Lower lobe of right lung (tissue), 2 donors: ENCODE data around the gene ADGRG2. TPM values are rescaled to one million over a fixed set of nuclear protein-coding genes. Genes with fewer than 3 reads are reported as not detected.
"Not testable (repeated sequence)": the region's sequence is repeated elsewhere in the genome, so short reads cannot be mapped to it uniquely, and the experiment has no call there.

Experiments used
- ATAC-seq, 2 donors: fragments of 200-7000 bp; cut with Tn5 transposase; one replicate each; pipeline ENCODE4 v1.9.1; 2020 to 2022; ENCODE audit warnings: mild to moderate bottlenecking in 2 of 2, moderate library complexity in 2 of 2
- DNase-seq: peaks from one replicate; pipeline ENCODE4 v3.0.0-alpha.2; 2020
- H3K27ac ChIP-seq: fragments of 200-600 bp; one replicate; pipeline ENCODE4 v1.8.0; 2022
- H3K27me3 ChIP-seq: fragments of 200-600 bp; one replicate; pipeline ENCODE4 v1.8.0; 2022; ENCODE audit warnings: low read depth
- H3K36me3 ChIP-seq: fragments of 200-600 bp; one replicate; pipeline ENCODE4 v1.8.0; 2022; ENCODE audit warnings: mild to moderate bottlenecking
- H3K4me1 ChIP-seq: fragments of 200-600 bp; one replicate; pipeline ENCODE4 v1.8.0; 2022
- H3K4me3 ChIP-seq: fragments of 200-600 bp; one replicate; pipeline ENCODE4 v1.8.0; 2022; ENCODE audit warnings: mild to moderate bottlenecking
- H3K9me3 ChIP-seq: fragments of 200-600 bp; one replicate; pipeline ENCODE4 v1.8.0; 2022
- intact Hi-C: fragments of 100-400 bp; cut with DNase I; formaldehyde crosslinking; loops from one replicate; pipeline ENCODE4 v1.11.0; 2022
- total RNA-seq: library from RNA; stranded (reverse); fragmentation: NEBNext Ultra II Directional; extraction: Animal tissue kit (Norgen Biotek cat#: 25700); gene quantifications from one replicate; pipeline ENCODE4 v1.2.1, GENCODE V29; 2021
- TF ChIP-seq, protein P1 (sequence below): fragments of 200-600 bp; IDR thresholded peaks from one replicate; pipeline ENCODE4 v1.8.0; 2022; ENCODE audit warnings: antibody characterized with exemption, mild to moderate bottlenecking
- donor health status: DM: no; HTN: yes; CAD: no; lungs with severe emphysema.

The ADGRG2 gene
- total RNA-seq, 1 donor from 2014 or later, result 1.1 TPM

DNA sequence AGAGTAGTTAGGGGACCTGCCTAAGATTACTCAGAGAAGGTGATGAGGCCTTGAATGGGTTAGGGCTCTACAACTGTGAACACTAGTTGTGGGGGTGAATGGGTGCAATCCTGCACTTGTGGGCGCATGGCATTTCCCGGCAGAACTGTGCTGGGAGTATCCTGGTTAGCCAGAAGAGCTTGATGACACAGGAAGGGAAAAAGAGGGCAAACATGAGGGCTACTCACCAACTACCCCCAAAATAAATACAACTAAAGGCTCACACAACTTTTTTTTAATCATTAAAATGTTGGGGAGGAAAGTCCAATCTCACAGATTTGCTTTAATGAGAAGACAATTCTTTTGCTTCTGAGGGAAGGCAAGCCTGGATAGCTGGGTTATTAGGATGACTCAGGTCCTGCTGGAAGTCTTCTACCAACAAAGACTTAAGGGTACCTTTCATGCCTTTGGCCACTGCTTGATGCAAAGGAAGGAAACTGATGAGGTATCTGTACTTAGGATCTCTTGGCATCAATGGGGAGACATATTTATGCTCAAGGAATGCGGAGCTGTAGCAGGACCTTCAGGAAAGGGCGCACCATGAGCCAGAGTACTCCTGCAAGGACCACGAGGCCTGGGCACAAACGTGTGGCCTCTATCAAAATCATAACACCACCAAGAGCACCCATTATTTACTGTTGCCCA, 141.0 kb downstream of the ADGRG2 start:
- intact Hi-C loops, result no loop called here
- Histone ChIP-seq H3K4me3 (no peak overlapping the region), H3K27me3 (no peaks in the 10 kb centered on the region), H3K9me3 (no peaks in the 10 kb centered on the region), H3K27ac (no peak overlapping the region), H3K36me3 (no peaks in the 10 kb centered on the region), H3K4me1 (peaks cover 16% of the 10 kb centered on the region)
- TF ChIP-seq, protein P1, sequence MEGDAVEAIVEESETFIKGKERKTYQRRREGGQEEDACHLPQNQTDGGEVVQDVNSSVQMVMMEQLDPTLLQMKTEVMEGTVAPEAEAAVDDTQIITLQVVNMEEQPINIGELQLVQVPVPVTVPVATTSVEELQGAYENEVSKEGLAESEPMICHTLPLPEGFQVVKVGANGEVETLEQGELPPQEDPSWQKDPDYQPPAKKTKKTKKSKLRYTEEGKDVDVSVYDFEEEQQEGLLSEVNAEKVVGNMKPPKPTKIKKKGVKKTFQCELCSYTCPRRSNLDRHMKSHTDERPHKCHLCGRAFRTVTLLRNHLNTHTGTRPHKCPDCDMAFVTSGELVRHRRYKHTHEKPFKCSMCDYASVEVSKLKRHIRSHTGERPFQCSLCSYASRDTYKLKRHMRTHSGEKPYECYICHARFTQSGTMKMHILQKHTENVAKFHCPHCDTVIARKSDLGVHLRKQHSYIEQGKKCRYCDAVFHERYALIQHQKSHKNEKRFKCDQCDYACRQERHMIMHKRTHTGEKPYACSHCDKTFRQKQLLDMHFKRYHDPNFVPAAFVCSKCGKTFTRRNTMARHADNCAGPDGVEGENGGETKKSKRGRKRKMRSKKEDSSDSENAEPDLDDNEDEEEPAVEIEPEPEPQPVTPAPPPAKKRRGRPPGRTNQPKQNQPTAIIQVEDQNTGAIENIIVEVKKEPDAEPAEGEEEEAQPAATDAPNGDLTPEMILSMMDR, result no peak
- ATAC-seq (no peak), DNase-seq (no peak)

DNA sequence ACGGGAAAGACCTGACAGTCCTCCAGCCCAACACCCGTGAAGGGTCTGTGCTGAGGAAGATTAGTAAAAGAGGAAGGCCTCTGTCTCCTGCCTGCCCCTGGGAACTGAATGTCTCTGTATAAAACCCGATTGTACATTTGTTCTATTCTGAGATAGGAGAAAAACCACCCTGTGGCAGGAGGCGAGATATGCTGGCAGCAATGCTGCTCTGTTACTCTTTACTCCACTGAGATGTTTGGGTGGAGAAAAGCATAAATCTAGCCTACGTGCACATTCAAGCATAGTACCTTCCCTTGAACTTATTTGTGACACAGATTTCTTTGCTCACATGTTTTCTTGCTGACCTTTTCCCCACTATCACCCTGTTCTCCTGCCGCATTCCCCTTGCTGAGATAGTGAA, 142.0 kb downstream of the ADGRG2 start:
- H3K27ac ChIP-seq, ATAC-seq, H3K4me3 ChIP-seq, H3K36me3 ChIP-seq, H3K9me3 ChIP-seq, H3K27me3 ChIP-seq, H3K4me1 ChIP-seq, intact Hi-C loops, DNase-seq: not testable (repeated sequence)

DNA sequence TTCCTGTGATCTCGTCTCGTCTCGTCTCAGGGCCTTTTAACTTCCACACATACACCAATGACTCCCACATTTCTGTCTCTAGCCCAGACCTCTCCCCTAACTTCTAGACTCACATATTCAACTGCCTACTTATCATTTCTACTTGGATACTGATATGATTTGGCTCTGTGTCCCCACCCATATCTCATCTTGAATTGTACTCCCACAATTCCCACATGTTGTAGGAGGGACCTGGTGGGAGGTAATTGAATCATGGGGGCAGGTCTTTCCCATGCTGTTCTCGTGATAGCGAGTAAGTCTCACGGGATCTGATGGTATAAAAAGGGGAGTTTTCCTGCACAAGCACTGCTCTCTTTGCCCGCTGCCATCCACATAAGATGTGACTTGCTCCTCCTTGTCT, 147.3 kb downstream of the ADGRG2 start:
- no peak overlapping the region for H3K27ac ChIP-seq
- no peaks in the 10 kb centered on the region for H3K9me3 ChIP-seq
- intact Hi-C loops, result no loop called here
- no peaks in the 10 kb centered on the region for H3K27me3 ChIP-seq
- no peak for DNase-seq
- no peaks in the 10 kb centered on the region for H3K4me1 ChIP-seq
- TF ChIP-seq, protein P1, result no peak
- no peaks in the 10 kb centered on the region for H3K36me3 ChIP-seq
- H3K4me3 ChIP-seq, result no peak overlapping the region
- no peak for ATAC-seq

DNA sequence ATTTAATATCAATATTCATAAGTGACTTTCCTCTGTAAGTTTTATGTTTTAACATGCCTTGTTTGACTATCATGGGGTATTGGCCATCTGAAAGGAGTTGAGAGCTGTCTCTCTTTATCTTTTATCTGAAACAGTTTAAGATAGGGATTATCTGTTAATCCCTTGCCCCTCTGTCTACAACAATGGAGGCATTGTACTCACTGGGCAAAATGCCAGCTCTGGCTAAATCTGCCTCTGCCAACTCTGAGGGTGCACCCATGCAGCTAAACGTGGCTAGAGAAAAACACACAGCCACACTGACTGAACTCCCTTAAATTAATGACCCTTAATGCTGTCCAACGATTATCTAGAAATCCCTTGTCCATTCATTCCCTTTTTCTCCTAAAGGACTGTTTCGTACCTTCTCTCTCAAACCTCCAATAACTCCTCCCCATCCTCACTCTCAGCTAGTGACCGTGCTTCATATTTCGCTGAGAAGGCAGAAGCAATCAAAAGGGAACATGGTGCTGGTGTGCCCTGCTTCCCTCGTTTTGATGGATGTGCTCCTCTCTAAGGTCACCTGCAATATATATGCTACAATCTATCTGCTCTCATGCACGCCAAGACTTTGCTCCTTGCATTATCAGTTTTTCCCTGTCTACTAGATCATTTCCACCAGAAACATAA, 148.6 kb downstream of the ADGRG2 start:
- no peaks in the 10 kb centered on the region for H3K36me3 ChIP-seq
- intact Hi-C loops, result no loop called here
- ATAC-seq (no peak), DNase-seq (no peak)
- H3K27ac ChIP-seq, result no peak overlapping the region
- H3K4me3 ChIP-seq, result no peak overlapping the region
- H3K27me3 ChIP-seq, result no peaks in the 10 kb centered on the region
- no peaks in the 10 kb centered on the region for H3K9me3 ChIP-seq
- TF ChIP-seq, protein P1, result no peak
- no peaks in the 10 kb centered on the region for H3K4me1 ChIP-seq

DNA sequence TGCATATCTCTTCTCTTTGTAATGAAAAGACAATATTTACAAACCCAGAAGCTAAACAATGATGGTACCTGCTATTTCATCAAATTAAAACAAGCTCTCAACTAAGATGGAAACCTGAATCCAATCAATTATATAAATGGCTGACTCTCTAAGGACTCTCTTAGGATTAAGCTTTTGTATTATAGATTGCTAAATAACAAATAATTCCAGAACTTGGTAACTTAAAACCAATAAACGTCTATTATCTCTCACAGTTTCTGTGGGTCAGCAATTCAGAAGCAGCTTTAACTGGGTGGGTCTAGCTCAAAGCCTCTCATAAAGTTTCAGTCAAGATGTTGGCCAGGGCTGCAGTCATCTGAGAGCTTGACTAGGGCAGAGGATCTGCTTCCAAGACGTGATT, 150.8 kb downstream of the ADGRG2 start:
- H3K9me3 ChIP-seq, result no peaks in the 10 kb centered on the region
- no peaks in the 10 kb centered on the region for H3K4me1 ChIP-seq
- TF ChIP-seq, protein P1, result no peak
- H3K36me3 ChIP-seq, result no peaks in the 10 kb centered on the region
- intact Hi-C loops, result no loop called here
- ATAC-seq (no peak), DNase-seq (no peak)
- H3K27ac ChIP-seq, result no peak overlapping the region
- H3K4me3 ChIP-seq, result no peak overlapping the region
- H3K27me3 ChIP-seq, result no peaks in the 10 kb centered on the region

DNA sequence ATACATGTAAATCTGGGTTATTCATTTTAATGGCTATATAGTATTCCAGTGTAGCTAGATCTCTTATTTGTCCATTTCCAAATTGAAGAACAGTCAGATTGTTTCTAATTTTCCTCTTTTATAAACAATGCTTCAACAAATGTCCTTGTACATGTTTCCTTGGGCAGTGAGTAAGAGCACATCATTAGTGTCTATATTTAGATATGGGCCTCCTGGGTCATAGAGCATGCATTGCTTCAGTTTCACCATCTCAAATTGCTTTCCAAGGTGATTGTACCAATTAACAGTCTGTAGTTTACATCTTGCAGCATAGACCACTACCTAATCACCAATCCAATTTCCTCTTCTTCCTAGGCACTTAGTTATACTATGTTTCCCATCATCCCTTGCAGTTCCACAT, 151.8 kb downstream of the ADGRG2 start:
- intact Hi-C loops, result no loop called here
- TF ChIP-seq, protein P1, result no peak
- H3K27ac ChIP-seq, result no peak overlapping the region
- ATAC-seq (no peak), DNase-seq (no peak)
- H3K4me1 ChIP-seq, result no peaks in the 10 kb centered on the region
- no peaks in the 10 kb centered on the region for H3K36me3 ChIP-seq
- no peaks in the 10 kb centered on the region for H3K27me3 ChIP-seq
- no peak overlapping the region for H3K4me3 ChIP-seq
- H3K9me3 ChIP-seq, result no peaks in the 10 kb centered on the region
